ENCODE results near the gene SYNPR. TPM values are rescaled to one million over a fixed set of nuclear protein-coding genes. Genes with fewer than 3 reads are reported as not detected.

SYNPR gene
- total RNA-seq, 5 donors from 2014 or later (not counting 1 experiment from before 2014, with no cell fraction given), result not detected

GRCh38 chr3:63295806-63296205 lies 17.7 kb downstream of the SYNPR start:
- Histone ChIP-seq H3K4me3 (ENCODE audit: control insufficient read depth in 1 of 2, extremely low read depth in 1 of 2, low read length in 1 of 2) (no peak overlapping the region), H3K36me3 (ENCODE audit: control insufficient read depth in 2 of 2, extremely low read depth in 1 of 2, insufficient read depth in 1 of 2, low read length in 1 of 2) (no peaks in the 10 kb centered on the region), H3K9me3 (no peaks in the 10 kb centered on the region), H3K27me3 (replicated peaks in 1 of 2; ENCODE audit: control insufficient read depth in 2 of 2, extremely low read depth in 1 of 2, insufficient read depth in 2 of 2, low read length in 1 of 2) (no peaks in the 10 kb centered on the region), H3K27ac (ENCODE audit: low read length) (no peak overlapping the region), H3K4me1 (ENCODE audit: control insufficient read depth in 1 of 2, extremely low read depth in 1 of 2, insufficient read depth in 2 of 2, low read length in 2 of 2) (no peaks in the 10 kb centered on the region)
- ATAC-seq (replicated peaks in 1 of 4), result no peak
- no peaks in the 10 kb centered on the region for H3K27me3 Mint-ChIP-seq
- H3K27ac Mint-ChIP-seq, result no peak overlapping the region
- no peaks in the 10 kb centered on the region for H3K4me1 Mint-ChIP-seq
- CTCF ChIA-PET, result no interaction called here
- POLR2A ChIA-PET, result no interaction called here
- H3K9me3 Mint-ChIP-seq, result peaks cover 0 to 5% (median 4%) of the 10 kb centered on the region in 3 donors
- H3K36me3 Mint-ChIP-seq, result no peaks in the 10 kb centered on the region
- no peak overlapping the region for H3K4me3 Mint-ChIP-seq
- DNase-seq, result no peak

- ChIA-PET CTCF (no interaction called here), POLR2A (no interaction called here)
- Mint-ChIP-seq H3K27ac (no peak overlapping the region), H3K4me3 (no peak overlapping the region), H3K27me3 (no peaks in the 10 kb centered on the region), H3K4me1 (no peaks in the 10 kb centered on the region), H3K36me3 (no peaks in the 10 kb centered on the region), H3K9me3 (peaks cover 0 to 4% (median 3%) of the 10 kb centered on the region in 3 donors)
- no peak for ATAC-seq (replicated peaks in 1 of 4)
- Histone ChIP-seq H3K9me3 (no peaks in the 10 kb centered on the region), H3K4me3 (ENCODE audit: control insufficient read depth in 1 of 2, extremely low read depth in 1 of 2, low read length in 1 of 2) (no peak overlapping the region), H3K36me3 (ENCODE audit: control insufficient read depth in 2 of 2, extremely low read depth in 1 of 2, insufficient read depth in 1 of 2, low read length in 1 of 2) (no peaks in the 10 kb centered on the region), H3K4me1 (ENCODE audit: control insufficient read depth in 1 of 2, extremely low read depth in 1 of 2, insufficient read depth in 2 of 2, low read length in 2 of 2) (no peaks in the 10 kb centered on the region), H3K27ac (ENCODE audit: low read length) (no peak overlapping the region), H3K27me3 (replicated peaks in 1 of 2; ENCODE audit: control insufficient read depth in 2 of 2, extremely low read depth in 1 of 2, insufficient read depth in 2 of 2, low read length in 1 of 2) (no peaks in the 10 kb centered on the region)
- no CpG with 5 or more reads among the region's 4 CpGs for WGBS (ENCODE audit: insufficient coverage)
- no peak for DNase-seq
These were observed 18.1 kb downstream of the SYNPR start for GRCh38 chr3:63296249-63296648.

- Histone ChIP-seq H3K36me3 (ENCODE audit: control insufficient read depth in 2 of 2, extremely low read depth in 1 of 2, insufficient read depth in 1 of 2, low read length in 1 of 2) (no peaks in the 10 kb centered on the region), H3K4me1 (ENCODE audit: control insufficient read depth in 1 of 2, extremely low read depth in 1 of 2, insufficient read depth in 2 of 2, low read length in 2 of 2) (no peaks in the 10 kb centered on the region), H3K27me3 (replicated peaks in 1 of 2; ENCODE audit: control insufficient read depth in 2 of 2, extremely low read depth in 1 of 2, insufficient read depth in 2 of 2, low read length in 1 of 2) (no peaks in the 10 kb centered on the region), H3K27ac (ENCODE audit: low read length) (no peak overlapping the region), H3K4me3 (ENCODE audit: control insufficient read depth in 1 of 2, extremely low read depth in 1 of 2, low read length in 1 of 2) (no peak overlapping the region), H3K9me3 (no peaks in the 10 kb centered on the region)
- Mint-ChIP-seq H3K27me3 (no peaks in the 10 kb centered on the region), H3K9me3 (peaks cover 0 to 4% (median 4%) of the 10 kb centered on the region in 3 donors), H3K4me3 (no peak overlapping the region), H3K27ac (no peak overlapping the region), H3K4me1 (no peaks in the 10 kb centered on the region), H3K36me3 (no peaks in the 10 kb centered on the region)
- DNase-seq (no peak), ATAC-seq (replicated peaks in 1 of 4) (no peak)
- POLR2A ChIA-PET, result no interaction called here
- CTCF ChIA-PET, result no interaction called here
- WGBS (ENCODE audit: insufficient coverage), result no CpG with 5 or more reads among the region's 1 CpG
These were observed 25.1 kb downstream of the SYNPR start for GRCh38 chr3:63303238-63303637.

DNA sequence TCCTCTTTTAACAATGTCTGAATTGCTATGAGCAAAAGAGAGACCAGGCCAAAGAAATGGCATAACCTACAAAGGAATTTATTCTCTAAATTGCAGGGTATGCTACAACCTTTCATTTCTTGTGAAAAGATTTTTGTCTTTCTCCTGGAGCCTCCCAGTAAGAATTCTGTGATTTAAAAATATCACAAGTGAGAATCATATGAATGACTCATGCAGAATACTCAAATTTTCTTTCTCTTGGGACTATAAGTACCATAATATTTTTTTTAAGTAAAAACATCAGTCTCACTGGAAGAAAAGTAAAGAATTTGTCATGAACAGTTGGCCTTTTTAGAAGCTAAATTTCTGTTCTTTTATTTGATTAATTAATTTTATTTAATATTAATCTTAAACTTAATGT lies 26.3 kb downstream of the SYNPR start:
- ChIA-PET POLR2A (no interaction called here), CTCF (no interaction called here)
- no peak overlapping the region for H3K4me3 ChIP-seq (ENCODE audit: control insufficient read depth in 1 of 2, extremely low read depth in 1 of 2, low read length in 1 of 2)
- H3K4me1 ChIP-seq (ENCODE audit: control insufficient read depth in 1 of 2, extremely low read depth in 1 of 2, insufficient read depth in 2 of 2, low read length in 2 of 2), result no peaks in the 10 kb centered on the region
- ATAC-seq (replicated peaks in 1 of 4) (no peak), DNase-seq (no peak)
- Mint-ChIP-seq H3K9me3 (peaks cover 0 to 9% (median 4%) of the 10 kb centered on the region in 3 donors), H3K4me1 (no peaks in the 10 kb centered on the region), H3K27me3 (no peaks in the 10 kb centered on the region), H3K27ac (no peak overlapping the region), H3K36me3 (no peaks in the 10 kb centered on the region), H3K4me3 (no peak overlapping the region)
- H3K27me3 ChIP-seq (replicated peaks in 1 of 2; ENCODE audit: control insufficient read depth in 2 of 2, extremely low read depth in 1 of 2, insufficient read depth in 2 of 2, low read length in 1 of 2), result no peaks in the 10 kb centered on the region
- no peak overlapping the region for H3K27ac ChIP-seq (ENCODE audit: low read length)
- no peaks in the 10 kb centered on the region for H3K9me3 ChIP-seq
- no peaks in the 10 kb centered on the region for H3K36me3 ChIP-seq (ENCODE audit: control insufficient read depth in 2 of 2, extremely low read depth in 1 of 2, insufficient read depth in 1 of 2, low read length in 1 of 2)

DNA sequence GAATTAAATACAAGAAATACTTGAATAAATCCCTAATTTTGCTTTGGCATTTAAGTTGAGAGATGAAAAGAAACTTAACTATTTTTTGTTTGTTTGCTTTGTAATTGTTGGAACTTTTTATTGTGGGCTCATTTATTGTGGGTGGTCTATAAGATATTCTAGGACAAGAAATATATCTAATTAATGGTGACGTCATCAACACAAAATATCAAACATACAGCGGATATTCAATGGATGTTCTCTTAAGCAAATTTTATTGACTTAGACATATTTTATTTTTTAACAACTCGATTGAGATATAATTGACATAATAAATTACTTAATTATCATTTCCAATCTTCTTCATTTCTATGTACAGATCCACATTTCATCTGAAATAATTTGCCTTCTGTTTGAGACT lies 30.0 kb downstream of the SYNPR start:
- Histone ChIP-seq H3K4me3 (ENCODE audit: control insufficient read depth in 1 of 2, extremely low read depth in 1 of 2, low read length in 1 of 2) (no peak overlapping the region), H3K4me1 (ENCODE audit: control insufficient read depth in 1 of 2, extremely low read depth in 1 of 2, insufficient read depth in 2 of 2, low read length in 2 of 2) (no peaks in the 10 kb centered on the region), H3K27ac (ENCODE audit: low read length) (no peak overlapping the region), H3K36me3 (ENCODE audit: control insufficient read depth in 2 of 2, extremely low read depth in 1 of 2, insufficient read depth in 1 of 2, low read length in 1 of 2) (no peaks in the 10 kb centered on the region), H3K27me3 (replicated peaks in 1 of 2; ENCODE audit: control insufficient read depth in 2 of 2, extremely low read depth in 1 of 2, insufficient read depth in 2 of 2, low read length in 1 of 2) (no peaks in the 10 kb centered on the region), H3K9me3 (no peaks in the 10 kb centered on the region)
- H3K36me3 Mint-ChIP-seq, result no peaks in the 10 kb centered on the region
- H3K9me3 Mint-ChIP-seq, result peaks cover 0 to 9% (median 9%) of the 10 kb centered on the region in 3 donors
- H3K27ac Mint-ChIP-seq, result no peak overlapping the region
- no peak for ATAC-seq (replicated peaks in 1 of 4)
- no peaks in the 10 kb centered on the region for H3K27me3 Mint-ChIP-seq
- CTCF ChIA-PET, result no interaction called here
- POLR2A ChIA-PET, result no interaction called here
- no peaks in the 10 kb centered on the region for H3K4me1 Mint-ChIP-seq
- no CpG with 5 or more reads among the region's 3 CpGs for WGBS (ENCODE audit: insufficient coverage)
- no peak for DNase-seq
- no peak overlapping the region for H3K4me3 Mint-ChIP-seq

DNA sequence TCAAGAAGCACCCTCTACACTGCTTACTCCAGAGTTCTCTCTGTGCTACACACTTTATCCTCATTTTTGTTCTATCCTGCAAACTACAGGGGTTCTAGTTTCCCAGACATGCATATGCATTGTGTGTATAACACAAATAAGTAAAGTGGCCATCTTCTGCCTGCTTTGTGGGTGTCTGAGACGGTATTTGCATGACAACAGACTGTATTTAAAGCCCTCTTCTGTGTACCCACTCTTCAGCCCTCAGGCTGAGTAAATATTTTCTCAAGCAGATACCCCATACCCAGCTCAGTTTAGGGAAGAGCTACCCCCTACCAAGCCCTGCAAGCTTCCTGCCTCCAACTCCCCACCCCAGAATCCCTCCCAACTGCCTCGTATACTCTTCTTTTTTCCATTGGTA lies 31.7 kb downstream of the SYNPR start:
- CTCF ChIA-PET, result interaction anchor here in 1 of 2 donors (0.5 kb wide), 1 partner anchor 10 kb away, joined by 3 read pairs; no protein-coding TSS in a partner anchor
- no peak overlapping the region for H3K4me3 Mint-ChIP-seq

DNA sequence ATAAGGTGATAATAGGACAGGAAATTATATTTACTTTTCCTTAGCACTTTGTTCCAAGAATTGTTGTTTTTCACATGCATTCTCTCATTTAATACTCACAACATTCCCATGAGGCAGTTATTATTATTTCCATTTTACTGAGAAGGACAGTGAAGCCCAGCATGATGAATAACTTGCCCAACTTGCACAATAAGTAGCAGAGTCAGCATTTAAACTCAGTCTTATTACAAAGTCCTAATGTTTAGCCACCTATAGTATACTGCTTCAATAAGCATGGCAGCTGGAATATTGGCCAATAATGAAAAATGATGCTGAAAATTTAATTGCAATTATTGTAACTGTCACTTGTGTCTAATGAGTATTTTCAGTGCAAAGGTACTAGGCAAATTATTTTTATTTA lies 45.7 kb downstream of the SYNPR start:
- ChIA-PET CTCF (no interaction called here), POLR2A (no interaction called here)
- Mint-ChIP-seq H3K9me3 (peaks cover 0 to 5% (median 0%) of the 10 kb centered on the region in 3 donors), H3K36me3 (no peaks in the 10 kb centered on the region), H3K27ac (no peak overlapping the region), H3K4me1 (no peaks in the 10 kb centered on the region), H3K4me3 (no peak overlapping the region), H3K27me3 (no peaks in the 10 kb centered on the region)
- no peaks in the 10 kb centered on the region for H3K27me3 ChIP-seq (replicated peaks in 1 of 2; ENCODE audit: control insufficient read depth in 2 of 2, extremely low read depth in 1 of 2, insufficient read depth in 2 of 2, low read length in 1 of 2)
- H3K4me1 ChIP-seq (ENCODE audit: control insufficient read depth in 1 of 2, extremely low read depth in 1 of 2, insufficient read depth in 2 of 2, low read length in 2 of 2), result no peaks in the 10 kb centered on the region
- no peak overlapping the region for H3K27ac ChIP-seq (ENCODE audit: low read length)
- no peaks in the 10 kb centered on the region for H3K9me3 ChIP-seq
- no peaks in the 10 kb centered on the region for H3K36me3 ChIP-seq (ENCODE audit: control insufficient read depth in 2 of 2, extremely low read depth in 1 of 2, insufficient read depth in 1 of 2, low read length in 1 of 2)
- DNase-seq (no peak), ATAC-seq (replicated peaks in 1 of 4) (no peak)
- H3K4me3 ChIP-seq (ENCODE audit: control insufficient read depth in 1 of 2, extremely low read depth in 1 of 2, low read length in 1 of 2), result no peak overlapping the region

More for the DNA sequence above, 31.7 kb downstream of the SYNPR start:
- Histone ChIP-seq H3K27ac (ENCODE audit: low read length) (no peak overlapping the region), H3K4me3 (ENCODE audit: control insufficient read depth in 1 of 2, extremely low read depth in 1 of 2, low read length in 1 of 2) (no peak overlapping the region), H3K4me1 (ENCODE audit: control insufficient read depth in 1 of 2, extremely low read depth in 1 of 2, insufficient read depth in 2 of 2, low read length in 2 of 2) (no peaks in the 10 kb centered on the region), H3K27me3 (replicated peaks in 1 of 2; ENCODE audit: control insufficient read depth in 2 of 2, extremely low read depth in 1 of 2, insufficient read depth in 2 of 2, low read length in 1 of 2) (no peaks in the 10 kb centered on the region), H3K36me3 (ENCODE audit: control insufficient read depth in 2 of 2, extremely low read depth in 1 of 2, insufficient read depth in 1 of 2, low read length in 1 of 2) (no peaks in the 10 kb centered on the region), H3K9me3 (no peaks in the 10 kb centered on the region)
- Mint-ChIP-seq H3K27ac (no peak overlapping the region), H3K9me3 (peaks cover 0 to 16% (median 9%) of the 10 kb centered on the region in 3 donors), H3K36me3 (no peaks in the 10 kb centered on the region), H3K4me1 (no peaks in the 10 kb centered on the region), H3K27me3 (no peaks in the 10 kb centered on the region)
- POLR2A ChIA-PET, result no interaction called here
- DNase-seq (no peak), ATAC-seq (replicated peaks in 1 of 4) (no peak)
- 17% methylated on average over 1 of the region's 2 CpGs for WGBS (ENCODE audit: insufficient coverage)
